A549 treated with GW870086 at 1 μM for 4 hours (cell line): Measurements from ENCODE around the gene URAD. TPM values are rescaled to one million over a fixed set of nuclear protein-coding genes. Genes with fewer than 3 reads are reported as not detected.

Experiments used
- total RNA-seq: library from RNA; stranded (reverse); fragments of 200-300 nt; extraction: Qiagen RNA extraction; gene quantifications from 5 replicates; pipeline ENCODE4 v1.2.3, GENCODE V29; 2022; ENCODE audit warnings: low read depth

Gene URAD, protein sequence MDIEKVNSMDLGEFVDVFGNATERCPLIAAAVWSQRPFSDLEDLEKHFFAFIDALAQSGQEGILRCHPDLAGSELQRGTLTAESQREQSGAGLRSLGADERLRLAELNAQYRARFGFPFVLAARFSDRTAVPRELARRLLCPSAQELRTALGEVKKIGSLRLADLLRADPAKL
- total RNA-seq: not detected in 5 replicates

DNA sequence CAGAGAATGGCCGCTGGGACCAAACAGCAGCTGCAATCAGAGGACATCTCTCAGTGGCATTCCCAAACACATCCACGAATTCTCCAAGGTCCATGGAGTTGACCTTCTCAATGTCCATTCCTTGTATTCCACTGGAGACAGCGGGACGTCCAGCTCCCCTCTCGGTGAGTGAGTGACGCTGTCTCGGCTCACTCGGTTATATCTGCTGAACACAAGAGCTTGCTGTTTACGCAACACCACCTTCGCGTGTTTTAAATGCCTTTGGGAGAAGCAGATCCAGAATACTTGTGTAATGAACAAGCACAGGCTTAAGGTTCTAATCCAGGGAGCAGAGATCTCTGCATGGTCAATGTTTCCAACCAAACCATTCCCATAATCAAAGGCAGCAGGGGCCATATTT is at the start of gene URAD:
Gene URAD, minus strand, starts transcription at position 174 of the 400 bp plus-strand sequence. Its CDS starts 56 bp downstream, at position 118.

DNA sequence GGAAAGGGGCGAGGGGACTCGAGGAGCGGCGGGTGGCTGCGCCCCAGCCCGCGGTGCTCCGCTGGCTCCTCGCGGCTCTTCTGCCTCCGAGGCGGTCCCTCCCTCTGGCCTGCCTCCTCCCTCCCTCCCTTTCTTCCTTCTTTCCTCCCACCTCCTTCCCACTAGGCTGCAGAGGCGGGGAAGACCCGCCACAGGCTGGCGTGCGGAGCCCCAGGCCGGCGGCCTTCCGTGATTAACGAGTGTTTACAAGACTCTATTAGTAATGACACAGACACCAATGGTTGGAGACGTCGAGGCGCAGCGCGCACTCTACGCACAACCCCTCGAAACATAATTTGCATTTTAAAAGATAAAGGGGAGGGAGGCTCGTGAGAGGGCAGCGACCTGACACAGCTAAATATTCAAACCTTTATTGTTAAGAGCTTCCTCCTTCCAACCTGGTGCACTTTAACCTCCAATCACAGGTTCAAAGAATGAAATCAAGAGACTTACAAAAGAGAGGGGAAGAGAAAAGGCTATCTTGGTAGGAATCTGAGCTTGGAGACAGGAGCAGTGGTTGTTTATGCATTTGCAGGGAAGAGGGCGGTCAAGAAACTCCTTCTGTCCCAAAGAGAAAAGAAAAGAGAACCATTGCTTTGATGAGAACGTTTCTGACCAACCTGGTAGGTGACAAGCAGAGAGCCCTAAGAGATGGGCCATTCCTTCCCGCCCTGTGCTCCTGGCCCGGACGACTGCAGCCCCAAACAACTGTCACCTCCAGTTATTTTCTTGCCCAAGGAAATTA is 19.2 kb downstream of the URAD start, which contains the start of gene CDX2:
Gene CDX2, minus strand, starts transcription at position 234 of the 784 bp plus-strand sequence. CDS start 309 bp downstream, outside the sequence.

Other genes with a start within 250 kb of the URAD start
- gene GSX1, start 196.2 kb downstream of the URAD start, total RNA-seq: not detected in 5 replicates
- 0.05 to 0.22 TPM (median 0.07 TPM) in 4 of 5 replicates, not detected in the other for gene PDX1, start 68.7 kb downstream of the URAD start, total RNA-seq
- 0.53 to 1.2 TPM (median 0.96 TPM) in 5 replicates for gene CDX2, start 19.4 kb downstream of the URAD start, total RNA-seq
- gene FLT3, start 111.9 kb upstream of the URAD start, total RNA-seq: not detected in 5 replicates
- gene PAN3, start 149.9 kb upstream of the URAD start, total RNA-seq: 5.2 to 8.7 TPM (median 8.4 TPM) in 5 replicates